Retina (tissue), 1 donor: ENCODE results near the gene PPP2R3B.
"Not testable (repeated sequence)": the region's sequence is repeated elsewhere in the genome, so short reads cannot be mapped to it uniquely, and the experiment has no call there.

Source experiments
- DNase-seq: peaks from one replicate; pipeline ENCODE4 v3.0.0-alpha.2; 2016

The PPP2R3B gene, protein sequence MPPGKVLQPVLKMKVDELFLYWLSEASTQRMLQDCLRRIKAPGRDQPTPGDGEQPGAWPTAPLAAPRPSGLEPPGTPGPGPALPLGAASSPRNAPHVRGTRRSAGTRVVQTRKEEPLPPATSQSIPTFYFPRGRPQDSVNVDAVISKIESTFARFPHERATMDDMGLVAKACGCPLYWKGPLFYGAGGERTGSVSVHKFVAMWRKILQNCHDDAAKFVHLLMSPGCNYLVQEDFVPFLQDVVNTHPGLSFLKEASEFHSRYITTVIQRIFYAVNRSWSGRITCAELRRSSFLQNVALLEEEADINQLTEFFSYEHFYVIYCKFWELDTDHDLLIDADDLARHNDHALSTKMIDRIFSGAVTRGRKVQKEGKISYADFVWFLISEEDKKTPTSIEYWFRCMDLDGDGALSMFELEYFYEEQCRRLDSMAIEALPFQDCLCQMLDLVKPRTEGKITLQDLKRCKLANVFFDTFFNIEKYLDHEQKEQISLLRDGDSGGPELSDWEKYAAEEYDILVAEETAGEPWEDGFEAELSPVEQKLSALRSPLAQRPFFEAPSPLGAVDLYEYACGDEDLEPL

DNA sequence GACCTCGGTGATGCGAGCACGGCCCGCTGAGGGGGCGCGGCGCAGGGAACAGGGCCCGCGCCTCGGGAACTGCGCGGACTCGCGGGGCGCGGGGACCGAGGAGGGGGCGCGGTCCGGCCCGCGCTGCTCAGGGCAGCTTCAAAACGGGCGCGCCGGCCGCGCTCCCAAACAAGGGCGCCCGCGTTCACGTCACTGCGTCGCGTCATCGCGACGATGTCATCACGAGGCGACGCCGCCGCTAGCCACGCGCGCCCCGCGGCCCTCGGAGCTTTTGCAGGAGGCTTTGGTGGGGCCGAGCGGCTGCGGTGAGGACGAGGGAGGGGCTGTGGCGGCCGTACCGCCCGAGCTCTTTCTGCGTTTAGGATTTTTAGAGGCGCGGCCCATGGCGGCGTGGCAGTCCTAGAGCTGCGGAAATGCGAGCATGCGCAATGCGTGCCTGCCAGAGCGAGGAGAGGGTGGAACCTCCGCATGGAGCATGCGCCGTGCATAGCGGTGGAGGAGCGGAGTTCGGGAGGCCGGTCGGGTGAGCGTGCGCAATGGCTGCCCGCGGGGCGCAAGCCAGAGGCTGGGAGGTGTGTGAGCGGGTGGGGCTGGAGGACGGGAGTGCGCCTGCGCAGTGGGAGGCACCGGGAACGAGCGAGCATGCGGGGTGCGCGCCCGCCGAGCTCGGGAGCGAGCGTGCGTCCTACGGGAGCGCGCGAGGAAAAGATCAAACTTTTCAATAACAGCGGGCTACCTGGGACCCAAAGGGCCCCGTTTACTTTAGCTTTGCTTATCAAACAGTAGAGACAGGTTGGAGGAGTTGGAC lies at the start of gene PPP2R3B:
TSS of gene PPP2R3B (minus strand) at position 140 of the 808 bp plus-strand sequence. CDS start 216 bp downstream, outside the sequence.
- peak; percentile 99 for DNase-seq

DNA sequence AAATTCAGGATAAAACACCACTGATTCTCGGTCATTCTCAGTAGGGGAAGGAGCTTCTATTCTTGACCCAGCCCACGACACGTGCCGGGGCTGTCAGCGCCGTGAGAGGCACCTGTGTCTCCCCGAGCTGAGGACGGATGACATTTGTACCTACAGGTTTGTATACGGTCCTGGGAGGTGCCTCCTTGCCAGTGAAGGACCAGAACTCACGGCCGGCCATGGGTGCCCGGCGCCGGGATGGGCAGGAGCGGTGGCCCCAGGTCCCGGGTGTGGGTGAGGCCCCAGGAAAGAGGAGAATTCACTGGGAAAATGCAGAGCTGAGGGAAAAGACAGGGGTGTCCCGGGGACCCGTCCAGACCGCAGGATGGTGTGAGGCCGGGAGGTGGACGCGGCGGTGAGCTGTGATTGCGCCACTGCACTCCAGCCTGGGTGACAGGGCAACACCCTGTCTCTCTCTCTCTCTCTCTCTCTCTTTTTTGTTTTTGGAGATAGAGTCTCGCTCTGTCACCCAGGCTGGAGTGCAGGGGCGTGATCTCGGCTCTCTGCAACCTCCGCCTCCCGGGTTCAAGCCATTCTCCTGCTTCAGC lies 48.9 kb upstream of the PPP2R3B start:
- no peak for DNase-seq

DNA sequence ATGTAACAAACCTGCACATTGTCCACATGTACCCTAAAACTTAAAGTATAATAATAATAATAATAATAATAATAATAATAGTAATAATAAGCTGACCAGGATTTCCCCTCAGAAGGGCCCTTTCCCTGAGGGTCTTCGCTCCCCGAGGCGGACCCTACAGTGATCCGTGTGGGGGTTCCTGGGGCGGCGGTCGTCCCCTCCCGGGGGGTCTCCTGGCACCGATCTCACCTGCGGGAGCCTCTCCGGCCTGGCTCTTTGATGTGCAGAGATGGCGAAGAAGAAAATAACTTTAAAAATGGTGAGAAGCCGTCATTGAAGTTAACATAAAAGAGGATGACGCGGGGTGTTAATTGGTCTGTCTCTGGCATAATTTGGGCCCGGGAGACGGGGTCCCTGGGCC lies 48.2 kb upstream of the PPP2R3B start:
- DNase-seq = no peak

DNA sequence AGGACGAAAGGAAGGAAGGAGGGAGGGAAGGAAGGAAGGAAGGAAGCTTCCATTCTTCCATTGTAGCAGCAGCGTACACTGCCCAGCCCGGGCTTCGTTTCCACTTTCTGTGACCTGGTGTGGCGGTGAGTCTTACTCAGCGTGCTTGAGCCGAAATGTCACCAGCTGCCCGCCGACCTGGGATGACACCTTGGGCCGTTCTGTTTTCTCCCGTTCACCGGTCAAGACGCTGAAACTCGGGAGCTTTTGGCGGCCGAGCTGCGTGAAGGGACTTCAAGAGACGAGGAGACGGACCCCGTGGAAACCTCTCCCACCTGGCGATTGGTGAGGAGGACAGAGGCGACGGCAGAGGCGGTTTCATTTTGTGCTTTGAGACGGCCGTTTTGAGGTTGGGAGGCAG lies 47.1 kb upstream of the PPP2R3B start:
- no peak for DNase-seq

DNA sequence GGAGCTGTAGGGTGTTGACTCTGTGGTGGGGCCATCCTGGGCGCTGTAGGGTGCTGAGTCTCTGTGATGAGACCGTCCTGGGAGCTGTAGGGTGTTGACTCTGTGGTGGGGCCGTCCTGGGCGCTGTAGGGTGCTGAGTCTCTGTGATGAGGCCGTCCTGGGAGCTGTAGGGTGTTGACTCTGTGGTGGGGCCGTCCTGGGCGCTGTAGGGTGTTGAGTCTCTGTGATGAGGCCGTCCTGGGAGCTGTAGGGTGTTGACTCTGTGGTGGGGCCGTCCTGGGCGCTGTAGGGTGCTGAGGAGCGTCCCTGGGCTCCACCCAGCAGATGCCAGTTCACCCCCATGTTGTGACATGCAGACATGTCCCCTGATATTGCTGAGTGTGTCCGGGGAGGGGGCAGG lies 46.0 kb upstream of the PPP2R3B start:
- not testable (repeated sequence) for DNase-seq

DNA sequence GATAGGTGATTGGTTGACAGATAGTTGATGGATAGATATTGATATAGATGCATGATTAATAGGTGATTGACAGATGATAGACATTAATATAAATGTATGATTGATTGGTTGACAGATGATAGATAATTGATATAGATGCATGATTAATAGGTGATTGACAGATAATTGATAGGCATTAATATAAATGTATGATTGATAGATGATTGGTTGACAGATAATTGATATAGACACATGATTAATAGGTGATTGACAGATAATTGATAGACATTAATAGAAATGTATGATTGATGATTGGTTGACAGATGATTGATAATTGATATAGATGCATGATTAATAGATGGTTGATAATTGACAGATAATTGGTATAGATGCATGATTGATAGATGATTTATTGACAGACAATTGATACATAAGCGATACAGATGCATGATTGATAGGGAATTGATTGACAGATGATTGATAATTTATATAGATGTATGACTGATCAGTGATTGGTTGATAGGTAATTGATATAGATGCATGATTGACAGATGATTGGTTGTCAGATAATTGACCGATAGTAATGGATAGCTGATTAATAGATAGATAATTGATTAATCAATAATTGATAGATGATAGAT lies 44.9 kb upstream of the PPP2R3B start:
- DNase-seq = no peak

DNA sequence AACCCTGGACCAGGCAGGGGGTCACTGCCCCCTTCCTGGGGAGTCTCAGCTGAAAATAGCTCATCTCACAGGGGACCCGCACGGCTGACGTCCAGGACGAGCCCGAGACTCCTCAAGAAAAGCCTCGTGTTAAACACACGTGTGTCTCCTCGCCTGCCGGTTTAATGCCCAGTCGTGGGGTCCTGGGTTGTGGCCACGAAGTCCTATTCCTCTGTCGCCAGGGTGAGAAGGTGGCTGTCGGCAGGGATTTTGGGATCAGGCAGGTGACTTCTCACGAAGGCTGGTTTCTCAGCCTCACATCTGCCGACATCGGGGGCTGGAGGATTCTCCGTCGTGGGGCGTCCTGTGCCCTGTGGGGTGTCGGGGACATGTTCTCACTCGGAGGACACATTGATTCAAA lies 44.3 kb upstream of the PPP2R3B start:
- peak; percentile 28 for DNase-seq

DNA sequence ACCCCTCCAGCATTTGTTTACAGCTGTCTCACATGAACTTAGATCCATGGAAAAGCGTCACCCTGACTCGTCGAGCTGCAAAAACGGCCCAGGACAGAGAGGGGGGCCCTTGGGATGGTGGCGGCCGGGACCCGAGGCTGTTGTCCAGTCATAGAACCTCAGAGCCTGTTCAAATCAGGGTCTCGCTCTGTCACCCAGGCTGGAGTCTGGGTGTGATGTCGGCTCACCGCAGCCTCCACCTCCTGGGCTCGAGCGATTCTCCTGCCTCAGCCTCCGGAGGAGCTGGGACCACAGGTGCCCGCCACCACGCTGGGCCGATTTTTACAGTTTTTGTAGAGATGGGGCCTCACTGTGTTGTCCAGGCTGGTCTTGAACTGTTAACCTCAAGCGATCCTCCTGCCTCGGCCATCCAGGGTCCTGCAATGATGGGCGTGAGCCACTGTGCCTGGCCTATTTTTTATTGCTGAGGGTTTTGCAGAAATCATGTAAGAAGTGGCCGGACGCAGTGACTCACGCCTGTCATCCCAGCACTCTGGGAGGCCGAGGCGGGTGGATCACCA lies 42.6 kb upstream of the PPP2R3B start:
- no peak for DNase-seq

DNA sequence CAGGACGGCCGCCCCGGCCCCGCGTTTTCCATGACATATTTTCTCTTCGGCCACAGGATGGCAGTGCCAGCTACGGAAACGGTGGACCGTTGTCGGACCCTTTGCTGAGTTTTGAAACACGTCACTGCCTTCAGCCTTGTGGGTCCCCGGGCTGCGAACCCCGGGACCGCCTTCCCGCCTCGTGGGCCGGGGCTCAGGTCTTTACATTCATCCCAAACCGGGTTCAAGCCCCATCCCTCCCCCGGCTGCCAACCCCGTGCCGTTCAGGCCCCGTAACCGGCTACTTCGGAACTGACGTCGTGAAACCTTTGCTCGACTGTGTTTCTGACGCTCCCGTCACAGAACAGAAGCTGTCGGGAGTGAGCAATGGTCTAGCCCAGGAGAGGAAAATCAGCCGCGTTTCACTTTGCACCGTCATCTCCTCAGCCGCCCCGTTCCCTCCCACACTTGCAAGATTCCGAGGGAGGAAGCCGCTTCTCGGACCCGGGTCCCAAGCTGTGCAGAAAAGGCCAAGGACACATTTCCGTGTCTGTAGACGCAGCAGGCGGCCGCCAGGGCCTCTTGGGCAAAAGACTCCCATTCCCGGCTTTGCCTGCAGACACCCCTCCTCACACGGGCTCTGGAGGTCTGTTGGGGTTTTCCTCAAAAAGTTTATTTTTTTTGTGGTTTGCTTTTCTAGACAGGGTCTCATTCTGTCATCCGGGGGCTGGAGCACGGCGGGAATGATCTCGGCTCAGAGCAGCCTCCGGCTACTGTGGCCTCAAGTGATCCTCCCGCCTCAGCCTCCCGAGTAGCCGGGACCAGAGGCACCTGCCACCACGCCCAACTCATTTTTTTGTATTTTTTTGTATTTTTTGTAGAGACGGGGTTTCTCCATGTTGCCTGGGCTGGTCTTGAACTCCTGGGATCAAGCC lies 41.4 kb upstream of the PPP2R3B start:
- peak; percentile 67 for DNase-seq

DNA sequence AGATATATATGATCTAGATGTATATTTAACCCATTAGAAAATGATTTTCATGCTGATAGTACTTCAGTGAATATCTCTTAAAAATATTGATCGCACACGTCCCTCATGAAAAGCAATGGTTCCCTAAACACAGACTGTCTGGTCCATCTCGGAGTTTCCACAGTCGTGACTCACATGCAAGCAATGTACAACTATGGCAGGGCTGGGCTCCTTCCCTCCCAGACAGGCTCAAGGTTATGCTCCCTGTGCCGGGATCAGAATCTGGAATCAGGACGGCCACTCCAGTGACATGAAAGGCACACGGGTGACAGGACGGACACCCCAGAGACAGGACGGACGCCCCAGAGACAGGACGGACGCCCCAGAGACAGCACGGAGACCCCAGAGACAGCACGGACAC lies 40.2 kb upstream of the PPP2R3B start:
- DNase-seq = no peak

DNA sequence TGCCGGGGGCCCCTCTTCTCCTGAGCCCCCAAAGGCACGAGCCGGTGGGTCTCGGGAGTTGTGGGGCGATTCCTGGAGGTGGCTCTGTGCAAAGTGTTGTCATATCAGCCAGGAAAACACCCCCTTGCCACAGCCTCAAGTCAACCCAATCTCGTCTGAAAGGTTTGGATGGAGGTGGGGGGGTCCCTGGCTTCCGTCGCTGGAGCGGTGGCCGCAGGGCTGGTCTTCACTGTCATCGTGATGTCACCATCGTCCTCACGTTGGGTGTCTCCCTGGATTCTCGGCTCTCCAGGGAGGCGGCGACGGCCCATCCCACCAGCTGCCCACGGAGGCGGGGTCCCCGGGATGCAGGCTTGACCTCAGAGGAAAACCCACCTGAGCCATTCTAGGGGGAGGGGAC lies 38.3 kb upstream of the PPP2R3B start:
- no peak for DNase-seq

DNA sequence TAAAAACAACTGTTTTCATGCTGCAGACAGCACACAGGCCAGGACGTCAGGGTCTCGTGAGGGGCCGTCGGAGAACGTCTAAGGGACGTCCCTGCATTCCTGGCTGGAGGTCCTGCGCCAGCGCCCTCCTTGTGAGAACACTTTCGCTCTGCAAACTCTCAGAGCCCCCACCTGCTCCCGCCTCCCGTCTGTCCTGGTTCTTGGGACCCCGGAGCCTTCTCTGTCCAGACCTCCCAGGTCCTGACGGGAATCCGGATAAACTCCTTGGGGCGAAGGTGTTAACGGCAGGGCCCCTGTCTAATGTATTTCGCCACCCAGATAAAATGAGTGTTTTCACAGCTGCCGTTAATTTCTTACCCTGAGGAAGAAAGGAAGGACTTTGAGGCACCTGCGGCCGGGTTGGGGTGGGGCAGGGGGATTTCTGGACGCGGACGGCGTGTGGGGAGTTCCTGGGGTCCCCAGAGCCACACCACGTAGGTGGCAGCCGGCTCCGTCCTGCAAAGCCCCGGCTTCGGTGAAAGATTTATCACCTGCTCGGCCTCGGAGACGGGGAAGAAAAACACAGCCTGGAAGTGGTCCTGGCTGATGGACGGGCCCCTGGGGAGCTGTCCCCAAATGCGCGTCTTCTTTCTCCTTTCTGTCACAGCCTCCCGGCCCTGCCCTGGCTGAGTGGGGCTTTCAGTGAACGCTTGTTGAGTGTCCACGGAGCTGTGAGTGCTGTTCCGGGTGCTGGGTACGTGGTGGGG lies 35.1 kb upstream of the PPP2R3B start:
- DNase-seq = no peak

DNA sequence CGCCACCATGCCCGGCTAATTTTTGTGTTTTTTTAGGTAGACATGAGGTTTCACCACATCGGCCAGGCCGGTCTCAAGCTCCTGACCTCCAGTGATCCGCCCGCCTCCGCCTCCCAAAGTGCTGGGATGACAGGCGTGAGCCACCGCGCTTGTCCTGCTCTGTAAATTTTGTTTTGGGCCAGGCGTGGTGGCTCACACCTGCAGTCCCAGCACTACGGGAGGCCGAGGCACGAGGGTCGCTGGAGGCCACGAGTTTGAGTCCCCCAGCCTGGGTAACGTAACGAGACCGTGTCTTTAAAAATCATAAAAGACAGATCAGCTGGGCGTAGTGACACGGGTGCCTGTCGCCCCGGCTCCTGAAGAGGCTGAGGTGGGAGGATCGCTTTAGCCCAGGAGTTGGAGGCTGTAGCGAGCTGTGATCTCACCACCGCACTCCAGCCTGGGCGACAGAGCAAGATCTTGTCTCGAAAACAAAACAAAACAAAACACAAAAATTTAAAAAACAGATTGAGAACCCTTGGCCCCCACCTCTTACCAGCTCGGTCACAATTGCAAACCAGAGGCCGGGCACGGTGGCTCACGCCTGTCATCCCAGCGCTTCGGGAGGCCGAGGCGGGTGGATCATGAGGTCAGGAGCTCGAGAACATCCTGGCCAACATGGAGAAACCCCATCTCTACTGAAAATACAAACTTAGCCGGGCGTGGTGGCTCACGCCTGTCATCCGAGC lies 34.0 kb upstream of the PPP2R3B start:
- no peak for DNase-seq

DNA sequence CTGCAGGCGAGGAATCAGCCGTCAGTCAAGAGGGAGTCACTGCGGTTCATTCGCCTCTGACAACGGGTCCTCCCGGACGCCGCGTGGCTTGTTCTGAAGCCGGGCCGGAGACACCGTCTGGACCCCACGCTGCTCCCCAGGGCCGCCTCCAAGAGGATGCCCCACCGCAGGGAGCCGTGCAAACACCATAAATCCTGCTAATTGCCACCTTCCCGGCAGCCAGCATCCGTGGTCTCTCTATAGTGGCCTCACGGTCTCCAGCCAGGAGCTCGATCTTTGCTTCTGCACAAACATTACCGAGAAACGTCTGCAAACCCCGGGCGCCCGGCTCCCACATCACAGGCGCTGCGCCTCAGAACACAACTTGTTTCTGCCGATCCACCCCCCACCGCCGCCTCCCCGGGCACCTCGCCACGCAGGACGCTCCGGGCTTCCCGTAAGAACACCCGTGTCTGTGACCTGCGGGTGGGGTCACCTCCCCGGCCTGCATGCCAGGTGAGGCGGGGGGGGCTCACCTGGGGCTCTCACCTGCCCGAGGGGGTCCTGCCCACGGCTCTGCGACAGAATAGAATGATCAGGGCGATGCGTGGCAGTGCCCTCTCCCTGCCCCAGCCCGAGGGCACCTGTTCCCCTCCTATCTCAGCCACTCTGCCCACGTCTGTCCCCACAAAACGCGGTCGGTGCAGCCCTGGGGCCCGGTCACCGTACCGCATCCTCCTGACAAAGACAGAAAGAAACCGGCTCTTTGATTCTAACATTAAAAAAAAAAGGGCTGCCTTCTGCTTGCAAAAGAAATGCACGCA lies 32.4 kb upstream of the PPP2R3B start:
- DNase-seq = no peak

DNA sequence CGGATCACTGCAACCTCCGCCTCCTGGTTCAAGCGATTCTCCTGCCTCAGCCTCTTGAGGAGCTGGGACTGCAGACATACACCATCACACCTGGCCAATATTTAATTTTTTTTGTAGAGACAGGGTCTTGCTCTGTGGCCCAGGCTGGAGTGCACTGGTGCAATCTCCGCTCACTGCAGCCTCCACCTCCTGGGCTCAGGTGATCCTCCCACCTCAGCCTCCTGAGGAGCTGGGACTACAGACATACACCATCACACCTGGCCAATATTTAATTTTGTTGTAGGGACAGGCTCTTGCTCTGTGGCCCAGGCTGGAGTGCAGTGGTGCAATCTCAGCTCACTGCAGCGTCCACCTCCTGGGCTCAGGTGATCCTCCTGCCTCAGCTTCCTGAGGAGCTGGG lies 28.8 kb upstream of the PPP2R3B start:
- DNase-seq = not testable (repeated sequence)

DNA sequence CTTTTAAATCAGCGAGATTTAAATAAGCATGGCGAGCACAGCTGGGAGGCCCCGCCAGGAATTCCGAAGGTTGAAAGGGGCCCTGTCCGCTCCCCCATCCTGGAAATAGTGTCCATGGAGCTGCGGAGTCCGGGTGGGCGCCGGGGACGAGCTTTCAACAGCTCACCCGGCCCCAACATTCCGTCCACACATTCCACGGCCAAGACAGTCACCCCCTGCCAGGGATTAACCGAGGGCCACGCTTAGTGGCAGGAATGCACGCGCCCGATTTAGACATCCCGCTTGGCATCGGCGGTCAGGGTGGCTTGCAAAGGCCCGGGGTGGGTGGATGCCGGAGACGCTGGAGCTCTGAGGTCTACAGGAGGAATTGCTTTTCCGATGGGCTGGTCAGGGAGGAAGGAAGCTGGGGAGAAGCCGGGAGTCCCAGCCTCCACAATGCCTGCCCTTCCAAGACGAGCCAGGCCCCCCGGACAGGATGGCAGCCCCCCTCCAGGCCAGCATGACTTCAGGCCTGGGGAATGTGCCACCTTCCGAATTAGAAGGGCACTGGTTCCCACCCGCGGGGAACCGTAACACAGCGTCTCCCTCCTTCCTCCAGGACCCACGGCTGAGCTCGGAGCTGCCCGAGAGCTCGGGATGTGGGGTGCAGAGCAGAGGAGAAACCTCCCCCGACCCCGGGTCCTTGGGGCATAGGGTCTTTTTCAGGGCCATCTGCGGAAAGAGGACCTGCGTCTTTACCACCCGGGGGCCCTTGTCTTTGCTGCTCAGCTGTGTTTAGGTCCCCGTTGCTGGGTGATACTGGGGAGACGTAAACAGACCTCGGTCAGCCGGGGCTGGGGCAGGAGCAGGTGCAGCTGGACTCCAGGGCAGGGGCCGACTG lies 26.9 kb upstream of the PPP2R3B start:
- DNase-seq = peak; percentile 75

DNA sequence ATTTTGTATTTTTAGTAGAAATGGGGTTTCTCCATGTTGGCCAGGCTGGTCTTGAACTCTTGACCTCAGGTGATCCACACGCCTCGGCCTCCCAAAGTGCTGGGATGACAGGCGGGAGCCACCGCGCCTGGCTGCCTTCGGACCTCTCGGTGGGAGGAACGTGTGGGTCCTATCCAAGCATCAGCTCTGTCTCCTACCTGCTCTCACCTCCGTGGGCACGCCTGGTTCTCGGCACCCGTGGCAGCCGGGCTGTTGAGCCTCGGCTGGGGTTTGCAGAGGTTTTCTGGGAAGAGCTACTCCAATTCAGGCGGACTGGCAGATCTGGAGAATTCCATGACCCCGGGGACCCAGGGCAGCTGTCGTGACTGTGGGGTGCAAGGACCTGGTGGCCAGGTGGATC lies 23.6 kb upstream of the PPP2R3B start:
- DNase-seq = no peak

DNA sequence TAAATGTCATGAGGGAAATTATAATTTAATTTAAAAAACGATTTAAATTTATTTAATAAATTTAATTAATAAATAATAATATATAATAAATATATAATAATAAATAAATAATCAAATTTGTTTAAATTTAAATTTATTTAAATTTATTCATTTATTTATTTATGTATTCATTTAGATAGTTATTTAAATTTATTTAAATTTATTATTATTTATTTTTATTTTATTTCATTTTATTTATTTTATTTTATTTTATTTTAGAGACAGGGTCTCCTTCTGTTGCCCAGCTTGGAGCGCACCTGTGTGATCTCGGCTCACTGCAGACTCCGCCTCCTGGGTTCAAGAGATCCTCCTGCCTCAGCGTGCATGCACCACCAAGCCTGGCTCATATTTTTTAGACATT lies 18.4 kb upstream of the PPP2R3B start:
- no peak for DNase-seq
